Endodermal cell (in vitro differentiated cells): ENCODE data around the gene SIAH3. TPM values are rescaled to one million over a fixed set of nuclear protein-coding genes. Genes with fewer than 3 reads are reported as not detected.

ENCODE experiments used
- DNase-seq: peaks from one replicate; pipeline ENCODE4 v3.0.0-alpha.2; 2017
- H3K27ac ChIP-seq: 2 replicates; pipeline ENCODE4 v1.5.1; 2013; ENCODE audit warnings: mild to moderate bottlenecking, low read depth, low read length, moderate library complexity
- H3K27me3 ChIP-seq: 2 replicates; pipeline ENCODE4 v1.6.1; 2013; ENCODE audit warnings: mild to moderate bottlenecking, low read length, moderate library complexity; ENCODE audit not compliant: insufficient read depth, control insufficient read depth, poor library complexity, severe bottlenecking
- H3K36me3 ChIP-seq: 2 replicates; pipeline ENCODE4 v1.7.0; 2013; ENCODE audit warnings: mild to moderate bottlenecking, low read length, moderate library complexity; ENCODE audit not compliant: control insufficient read depth, insufficient read depth
- H3K4me1 ChIP-seq: one replicate; pipeline ENCODE4 v1.7.0; 2013; ENCODE audit warnings: low read length; ENCODE audit not compliant: control insufficient read depth, insufficient read depth
- H3K4me3 ChIP-seq: 2 replicates; pipeline ENCODE4 v1.5.1; 2013; ENCODE audit warnings: mild to moderate bottlenecking, low read length, moderate library complexity
- H3K9ac ChIP-seq: 2 replicates; pipeline ENCODE4 v1.6.1; 2013; ENCODE audit warnings: mild to moderate bottlenecking, low read length, moderate library complexity; ENCODE audit not compliant: poor library complexity, severe bottlenecking; ENCODE audit errors: extremely low read depth
- H3K9me3 ChIP-seq: 2 replicates; pipeline ENCODE4 v1.6.1; 2013; ENCODE audit warnings: mild to moderate bottlenecking, low read length, moderate library complexity; ENCODE audit not compliant: control insufficient read depth
- H3K27ac Mint-ChIP-seq: 2 replicates; pipeline ENCODE4 v1.8.0; 2020; ENCODE audit warnings: mixed read lengths
- H3K27me3 Mint-ChIP-seq: 2 replicates; pipeline ENCODE4 v1.8.0; 2021; ENCODE audit warnings: mild to moderate bottlenecking, mixed read lengths; ENCODE audit not compliant: insufficient read depth
- H3K36me3 Mint-ChIP-seq: 2 replicates; pipeline ENCODE4 v1.8.0; 2020; ENCODE audit warnings: low read depth, mixed read lengths
- H3K4me1 Mint-ChIP-seq: 2 replicates; pipeline ENCODE4 v1.8.0; 2020; ENCODE audit warnings: mixed read lengths
- H3K4me3 Mint-ChIP-seq: 2 replicates; pipeline ENCODE4 v1.8.0; 2020; ENCODE audit warnings: mild to moderate bottlenecking, moderate library complexity, mixed read lengths
- H3K9me3 Mint-ChIP-seq: 2 replicates; pipeline ENCODE4 v1.8.0; 2020; ENCODE audit warnings: mild to moderate bottlenecking, mixed read lengths
- CTCF ChIP-seq: fragments of 200-600 bp; sonication (generic); conservative IDR thresholded peaks from 2 replicates; pipeline ENCODE4 v1.5.0; 2021; ENCODE audit warnings: antibody characterized with exemption, mild to moderate bottlenecking
- WGBS, 2 experiments: methylation state at CpG; one replicate each; pipeline versions ENCODE4 v1.1.5 to v1.1.7; 2013; ENCODE audit warnings: missing lambda C conversion rate in 2 of 2, mixed read lengths in 1 of 2; ENCODE audit not compliant: insufficient coverage in 1 of 2, insufficient read length in 1 of 2; 5-methylcytosine and 5-hydroxymethylcytosine counted together
- total RNA-seq, 2 donors: library from RNA; stranded (reverse); fragmentation: NEBNext Ultra II Directional in 1 of 2; extraction: Animal tissue kit (Norgen Biotek cat#: 25700) in 1 of 2; gene quantifications; 2 replicates in 1 of 2; 3 replicates in 1 of 2; pipeline ENCODE4 v1.2.1, GENCODE V29; 2021

SIAH3 gene
- total RNA-seq, 2 donors from 2014 or later, result not detected

- Histone ChIP-seq H3K9ac (no peak overlapping the region), H3K4me1 (peaks cover 3% of the 10 kb centered on the region), H3K9me3 (no peaks in the 10 kb centered on the region), H3K27ac (no peak overlapping the region), H3K27me3 (no peaks in the 10 kb centered on the region), H3K36me3 (no peaks in the 10 kb centered on the region), H3K4me3 (no peak overlapping the region)
- DNase-seq, result no peak
- no peaks in the 10 kb centered on the region for H3K9me3 Mint-ChIP-seq
- no peak for TF ChIP-seq CTCF
- peaks cover 4% of the 10 kb centered on the region for H3K27me3 Mint-ChIP-seq
- peaks cover 16% of the 10 kb centered on the region for H3K4me1 Mint-ChIP-seq
- WGBS, 2 experiments, result 89 to 97% methylated on average over 5 of the region's 5 CpGs
- H3K27ac Mint-ChIP-seq, result no peak overlapping the region
- no peaks in the 10 kb centered on the region for H3K36me3 Mint-ChIP-seq
- no peak overlapping the region for H3K4me3 Mint-ChIP-seq
Measured at GRCh38 chr13:45896285-45896684, 44.7 kb upstream of the SIAH3 start.

- DNase-seq, result no peak
- Histone ChIP-seq H3K9me3 (no peaks in the 10 kb centered on the region), H3K27ac (no peak overlapping the region), H3K9ac (no peak overlapping the region), H3K4me1 (peaks cover 3% of the 10 kb centered on the region), H3K36me3 (no peaks in the 10 kb centered on the region), H3K4me3 (no peak overlapping the region), H3K27me3 (no peaks in the 10 kb centered on the region)
- 100% methylated on average over 2 of the region's 2 CpGs; no CpG with 5 or more reads in 1 of the 2 experiments for WGBS, 2 experiments
- Mint-ChIP-seq H3K4me1 (peaks cover 16% of the 10 kb centered on the region), H3K4me3 (no peak overlapping the region), H3K9me3 (no peaks in the 10 kb centered on the region), H3K27ac (no peak overlapping the region), H3K36me3 (no peaks in the 10 kb centered on the region), H3K27me3 (peaks cover 4% of the 10 kb centered on the region)
- TF ChIP-seq CTCF, result no peak
Measured at GRCh38 chr13:45895881-45896280, 44.3 kb upstream of the SIAH3 start.

DNA sequence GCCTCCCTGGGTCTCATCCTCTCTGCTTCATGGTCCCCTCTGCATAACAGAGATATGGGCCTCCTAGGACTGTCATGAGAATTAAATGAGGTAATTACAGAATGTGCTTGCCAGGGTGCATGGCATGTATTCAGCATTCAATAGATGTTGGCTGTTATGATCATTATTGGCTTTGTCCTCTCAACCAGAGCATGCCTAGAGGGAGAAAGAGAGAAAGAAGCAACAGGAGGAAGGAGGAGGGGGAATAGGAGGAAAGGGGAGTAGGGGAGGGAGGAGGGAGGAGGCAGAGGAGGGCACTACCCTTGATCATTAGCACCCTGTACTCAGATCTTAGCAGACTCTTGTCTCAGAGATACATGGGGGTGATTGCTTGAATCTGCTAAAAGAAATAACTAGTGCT, 41.0 kb upstream of the SIAH3 start:
- no peak overlapping the region for H3K27ac ChIP-seq
- H3K27me3 Mint-ChIP-seq, result peaks cover 4% of the 10 kb centered on the region
- H3K4me3 Mint-ChIP-seq, result no peak overlapping the region
- TF ChIP-seq CTCF, result no peak
- DNase-seq, result no peak
- peaks cover 3% of the 10 kb centered on the region for H3K4me1 ChIP-seq
- no peak overlapping the region for H3K27ac Mint-ChIP-seq
- H3K9ac ChIP-seq, result no peak overlapping the region
- no peaks in the 10 kb centered on the region for H3K9me3 Mint-ChIP-seq
- H3K27me3 ChIP-seq, result no peaks in the 10 kb centered on the region
- H3K36me3 ChIP-seq, result no peaks in the 10 kb centered on the region
- H3K4me3 ChIP-seq, result no peak overlapping the region
- H3K4me1 Mint-ChIP-seq, result peaks cover 11% of the 10 kb centered on the region
- H3K9me3 ChIP-seq, result no peaks in the 10 kb centered on the region
- no peaks in the 10 kb centered on the region for H3K36me3 Mint-ChIP-seq
